GM21360 (cell line): Measurements from ENCODE around the gene RNPEPL1.
"Not testable (repeated sequence)": the region's sequence is repeated elsewhere in the genome, so short reads cannot be mapped to it uniquely, and the experiment has no call there.

ENCODE experiments used
- ATAC-seq: cut with Tn5 transposase; IDR thresholded peaks from one replicate; pipeline ENCODE4 v1.9.1; 2021; ENCODE audit warnings: mild to moderate bottlenecking, moderate library complexity; ENCODE audit not compliant: unreplicated experiment

Gene RNPEPL1

DNA sequence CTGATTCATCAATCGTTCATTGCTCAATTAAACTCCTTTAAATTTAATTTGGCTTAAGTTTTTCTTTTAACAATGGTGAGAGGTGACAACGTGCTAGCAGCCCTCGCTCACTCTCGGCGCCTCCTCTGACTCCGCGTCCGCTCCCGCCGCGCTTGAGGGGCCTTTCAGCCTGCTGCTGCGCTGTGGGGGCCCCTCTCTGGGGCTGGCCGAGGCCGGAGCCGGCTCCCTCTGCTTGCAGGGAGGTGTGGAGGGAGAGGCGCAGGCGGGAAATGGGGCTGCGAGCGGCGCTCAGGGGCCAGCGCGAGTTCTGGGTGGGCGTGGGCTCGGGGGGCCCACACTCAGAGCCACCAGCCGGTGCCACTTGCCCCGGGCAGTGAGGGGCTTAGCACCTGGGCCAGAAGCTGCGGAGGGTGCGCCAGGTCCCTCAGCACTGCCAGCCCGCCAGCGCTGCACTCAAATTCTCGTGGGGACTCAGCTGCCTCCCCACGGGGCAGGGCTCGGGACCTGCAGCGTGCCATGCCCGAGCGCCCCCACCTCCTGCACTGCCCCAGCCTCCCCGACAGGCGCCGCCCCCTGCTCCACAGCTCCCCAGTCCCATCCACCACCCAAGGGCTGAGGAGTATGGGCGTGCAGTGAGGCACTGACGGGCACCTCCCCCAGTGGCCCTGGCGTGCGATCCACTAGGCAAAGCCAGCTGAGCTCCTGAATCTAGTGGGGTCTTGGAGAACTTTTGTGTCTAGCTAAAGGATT, 30.1 kb upstream of the RNPEPL1 start:
- ATAC-seq: no peak

DNA sequence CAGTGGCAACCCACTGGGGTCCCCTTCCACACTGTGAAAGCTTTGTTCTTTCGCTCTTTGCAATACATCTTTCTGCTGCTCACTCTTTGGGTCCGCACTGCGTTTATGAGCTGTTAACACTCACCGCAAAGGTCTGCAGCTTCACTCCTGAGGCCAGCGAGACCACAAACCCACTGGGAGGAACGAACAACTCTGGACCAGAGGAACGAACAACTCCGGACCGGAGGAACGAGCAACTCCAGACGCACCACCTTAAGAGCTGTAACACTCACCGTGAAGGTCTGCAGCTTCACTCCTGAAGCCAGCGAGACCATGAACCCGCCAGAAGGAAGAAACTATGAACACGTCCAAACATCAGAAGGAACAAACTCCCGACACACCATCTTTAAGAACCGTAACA, 29.2 kb upstream of the RNPEPL1 start:
- not testable (repeated sequence) for ATAC-seq

DNA sequence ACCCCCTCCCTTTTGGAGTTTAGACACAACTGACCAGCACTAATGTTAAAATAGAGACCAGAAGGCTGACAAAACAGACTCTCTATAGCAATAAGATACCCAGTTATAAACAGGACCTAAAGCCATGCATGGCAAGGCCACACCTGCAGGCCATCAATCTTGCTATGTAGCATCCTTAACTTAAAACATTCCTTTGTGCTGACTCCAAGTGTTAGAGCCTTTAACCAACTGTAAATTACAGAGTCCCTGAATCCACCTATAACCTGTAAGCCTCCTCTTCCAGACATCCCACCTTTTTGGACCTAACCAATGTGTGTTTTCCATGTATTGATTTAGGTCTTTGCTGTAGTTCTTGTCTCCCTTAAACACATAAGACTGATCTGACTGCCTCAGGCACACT, 28.4 kb upstream of the RNPEPL1 start:
- ATAC-seq: no peak

DNA sequence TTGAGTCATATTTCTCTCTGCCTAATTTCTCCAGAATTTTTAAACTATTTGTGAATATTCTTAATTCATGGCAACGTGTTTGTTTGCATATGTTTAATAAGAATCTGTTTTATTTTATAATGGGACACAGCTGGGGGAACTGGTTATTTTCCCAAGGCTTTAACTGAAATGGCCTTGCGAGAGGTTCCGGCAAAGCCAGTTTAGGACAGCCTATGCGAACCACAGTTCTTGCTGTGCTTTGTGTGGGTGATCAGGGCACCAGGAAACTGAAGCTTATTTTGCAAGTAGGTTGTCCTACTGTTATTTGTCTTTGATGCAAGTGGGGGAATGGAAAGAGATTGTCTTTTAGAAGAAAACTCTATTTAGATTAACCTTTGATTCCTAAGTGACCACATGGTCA, 17.0 kb upstream of the RNPEPL1 start:
- no peak for ATAC-seq

DNA sequence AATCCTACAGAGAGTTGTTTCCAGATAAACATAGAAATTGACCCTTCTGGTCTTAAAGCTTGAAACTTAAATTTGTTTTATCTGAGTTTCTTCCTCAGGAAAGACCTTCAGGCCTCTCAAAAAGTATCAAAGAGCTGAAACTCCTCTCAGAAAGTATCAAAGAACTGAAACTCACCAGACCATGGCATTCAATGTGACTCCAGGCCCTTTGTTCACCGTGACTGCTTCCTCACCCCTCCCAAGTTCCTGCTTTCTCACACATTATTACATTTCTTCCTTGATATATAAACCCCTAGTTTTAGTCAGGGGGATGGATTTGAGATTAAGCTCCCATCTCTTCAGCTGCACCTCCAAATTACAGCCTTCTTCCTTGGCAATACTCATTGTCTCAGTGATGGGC, 16.5 kb upstream of the RNPEPL1 start:
- ATAC-seq: no peak

DNA sequence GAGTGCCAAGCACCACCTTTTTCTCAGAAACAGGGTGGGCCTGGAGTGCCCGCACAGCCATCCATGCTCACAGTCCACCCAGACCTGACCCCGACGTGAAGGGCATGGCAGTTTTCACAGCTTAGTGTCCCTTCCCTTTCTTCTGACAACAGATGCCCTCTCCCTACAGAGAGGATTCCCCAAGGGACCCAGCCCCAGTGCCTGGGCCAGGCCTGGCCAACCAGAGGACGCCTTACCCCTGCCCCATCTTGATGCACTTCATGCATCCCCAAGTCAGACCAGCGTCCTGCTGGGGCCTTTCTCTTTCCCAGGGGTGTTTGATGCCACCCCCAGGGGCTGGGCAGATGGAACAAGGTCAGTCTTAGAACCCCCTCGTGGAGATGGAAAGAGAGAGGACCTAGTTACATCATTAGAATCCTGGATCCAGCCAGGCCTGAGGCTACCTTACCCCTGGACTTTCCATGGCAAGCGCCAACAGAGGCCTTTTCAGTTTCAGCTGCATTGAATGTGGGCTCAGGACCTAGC, 14.3 kb upstream of the RNPEPL1 start:
- ATAC-seq: no peak

DNA sequence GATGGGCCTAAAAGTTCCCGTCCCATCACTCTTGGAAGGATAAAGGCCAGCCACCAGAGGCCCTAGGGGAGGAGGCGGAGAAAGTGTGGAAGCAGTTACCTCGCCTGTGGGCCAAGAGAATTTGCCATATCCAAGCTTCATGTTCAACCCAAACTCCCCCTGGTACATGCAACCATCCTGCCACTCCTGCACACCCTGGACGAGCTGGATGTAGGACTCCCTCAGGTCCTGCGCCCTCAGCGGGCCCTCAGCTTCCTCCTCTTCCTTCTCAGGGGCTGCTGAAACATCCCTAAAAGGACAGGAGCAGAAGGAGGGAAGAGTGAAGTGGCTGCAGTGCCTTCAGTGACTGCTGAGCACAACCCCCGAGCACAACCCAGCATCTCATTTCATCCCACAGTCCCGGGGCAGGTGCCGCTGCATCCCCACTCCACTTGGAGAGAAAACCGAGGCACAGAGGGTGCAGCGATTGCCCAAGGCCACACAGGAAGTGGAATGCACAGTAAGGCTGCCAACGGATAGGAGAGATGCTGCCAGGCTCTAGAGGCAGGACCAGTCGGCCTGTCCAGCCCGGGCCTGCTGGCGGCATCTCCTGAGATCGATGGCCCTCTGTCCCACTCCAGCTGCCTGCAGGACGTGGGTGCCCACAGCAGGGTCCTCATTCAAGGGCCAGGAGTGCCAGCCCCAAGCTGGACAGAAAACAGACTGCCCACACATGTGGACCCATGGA, 13.4 kb upstream of the RNPEPL1 start:
- ATAC-seq: no peak

DNA sequence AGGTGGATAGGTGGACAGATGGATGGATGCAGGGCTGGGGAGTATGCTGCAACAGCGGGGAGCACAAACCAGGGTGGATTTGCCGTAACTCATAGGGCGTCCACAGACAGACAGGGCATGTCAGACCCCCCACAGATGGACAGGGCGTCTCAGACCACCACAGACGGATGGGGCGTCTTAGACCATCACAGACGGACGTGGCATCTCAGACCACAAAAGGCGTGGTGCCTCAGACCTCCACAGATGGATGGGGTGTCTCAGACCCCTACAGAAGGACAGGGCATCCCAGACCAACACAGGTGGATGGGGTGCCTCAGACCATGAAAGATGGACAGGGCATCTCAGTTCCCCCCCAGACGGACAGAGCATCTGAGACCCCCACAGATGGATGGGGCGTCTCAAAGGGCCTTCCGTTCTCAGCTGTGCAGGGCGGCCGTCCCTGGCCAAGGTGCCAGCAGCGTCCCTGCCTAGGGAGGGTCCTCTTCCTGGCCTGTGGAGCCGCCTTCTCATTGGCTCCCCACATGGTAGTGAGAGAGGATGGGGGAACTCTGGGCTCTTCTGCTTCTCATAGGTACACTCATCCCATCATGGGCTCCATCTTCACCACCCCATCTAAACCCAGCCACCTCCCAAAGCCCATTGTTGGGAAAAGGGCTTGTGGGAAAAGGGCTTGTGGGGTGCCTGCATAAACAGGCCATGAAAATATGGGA, 12.6 kb upstream of the RNPEPL1 start:
- ATAC-seq: no peak

DNA sequence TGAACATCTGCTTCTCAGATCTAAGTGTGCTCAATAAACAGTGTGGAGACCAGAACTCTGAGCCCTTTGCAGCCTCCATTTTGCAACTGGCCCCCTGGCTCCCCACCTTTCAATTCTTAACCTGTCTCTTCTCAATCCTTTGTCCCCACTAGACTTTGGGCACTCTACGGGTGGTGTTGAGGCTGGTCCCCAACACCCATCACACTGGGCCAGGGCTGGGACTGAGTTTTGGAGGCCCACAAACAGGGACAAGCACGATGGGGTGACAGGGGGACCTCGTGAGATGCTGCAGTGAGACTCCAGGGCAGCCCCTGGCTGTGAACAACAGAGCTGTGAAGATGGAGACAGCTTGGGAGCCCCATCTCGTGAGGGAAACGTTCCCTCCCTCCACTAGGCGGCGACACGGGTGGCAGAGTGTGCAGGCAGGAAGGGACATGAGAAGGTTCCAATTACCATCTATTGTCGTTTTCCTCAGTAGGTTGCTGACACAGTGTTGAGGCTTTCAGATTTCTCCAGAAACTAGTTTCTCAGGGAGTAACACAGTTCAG, 11.7 kb upstream of the RNPEPL1 start:
- ATAC-seq: no peak

DNA sequence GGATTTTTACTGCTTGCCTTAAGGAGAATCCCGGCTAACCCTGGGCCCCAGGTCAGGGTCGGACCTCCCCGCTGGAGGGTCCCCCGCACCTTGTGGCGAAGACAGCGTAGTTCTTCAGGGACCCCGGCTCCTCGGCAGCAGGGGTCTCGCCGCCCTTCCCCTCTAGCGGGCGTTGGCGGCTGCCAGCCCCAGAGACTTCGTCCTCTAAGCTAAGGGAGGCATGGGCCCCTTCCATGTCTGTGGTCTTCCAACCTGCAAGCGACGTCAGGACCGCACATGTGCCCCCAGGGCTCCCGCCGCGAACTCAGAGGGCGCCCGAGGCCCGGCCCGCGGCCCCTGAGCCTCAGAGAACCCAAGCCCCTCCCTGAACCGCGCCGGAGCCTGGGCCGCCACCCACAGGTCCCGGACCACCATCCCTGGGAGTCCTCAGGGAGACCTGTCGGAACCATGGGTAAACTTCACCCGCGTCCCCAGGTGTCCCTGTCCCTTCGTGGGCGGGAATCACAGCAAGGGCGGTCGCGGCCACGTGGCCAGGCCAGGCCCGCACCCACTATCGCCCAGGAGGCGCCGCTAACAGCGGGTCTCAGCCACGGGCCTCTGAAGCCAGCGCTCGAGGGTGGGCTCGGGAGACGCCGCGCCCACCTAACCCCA, 11.1 kb upstream of the RNPEPL1 start:
- ATAC-seq: no peak

DNA sequence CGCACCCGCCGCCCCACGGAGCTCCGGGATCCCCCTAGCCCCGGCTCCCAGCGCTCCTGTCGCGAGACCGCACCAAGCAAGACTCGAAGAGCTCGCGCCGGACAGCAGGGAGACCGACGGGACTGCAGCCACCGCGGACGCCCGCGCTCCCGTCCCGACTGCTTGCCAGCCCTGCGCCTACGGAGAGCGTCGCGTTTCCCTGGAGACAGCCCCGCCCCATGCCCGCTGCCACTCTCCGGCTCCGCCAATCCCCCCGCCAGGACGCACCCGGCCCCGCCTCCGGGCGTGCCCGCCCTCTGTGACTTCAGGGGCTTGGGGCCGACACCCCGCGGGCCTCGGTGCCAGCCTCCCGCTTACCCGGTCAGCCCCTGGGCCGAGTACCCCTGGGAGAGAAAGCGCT, 10.5 kb upstream of the RNPEPL1 start, which contains the start of gene ANKMY1:
Gene ANKMY1, minus strand, starts transcription at position 181 of the 400 bp plus-strand sequence. CDS start 653 bp downstream, outside the sequence.
- no peak for ATAC-seq

DNA sequence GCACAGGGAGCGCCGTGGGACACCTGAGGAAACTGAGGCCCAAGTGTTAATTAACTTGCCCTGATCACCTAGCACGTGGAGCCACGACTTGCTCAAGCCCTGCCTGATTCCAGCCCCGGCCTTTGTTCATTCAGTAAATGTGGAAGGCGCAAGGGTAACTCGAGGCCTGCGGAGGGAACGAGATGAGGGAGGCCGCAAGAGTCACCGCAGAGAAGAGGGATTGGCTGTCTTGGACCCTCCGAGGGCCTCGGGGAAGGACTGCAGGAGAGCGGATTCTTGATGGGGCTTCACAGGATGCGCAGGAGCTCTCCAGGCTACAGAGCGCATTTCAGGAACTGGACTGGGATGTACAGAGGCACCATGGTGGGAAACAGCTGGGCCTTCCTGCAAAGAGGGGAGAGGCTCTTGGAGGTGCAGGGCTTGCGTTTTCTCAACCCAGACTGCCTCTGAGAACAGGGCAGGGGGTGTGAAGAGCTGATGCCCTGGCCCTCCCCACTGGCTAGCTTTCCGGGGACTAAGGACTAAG, 10.0 kb upstream of the RNPEPL1 start:
- no peak for ATAC-seq

DNA sequence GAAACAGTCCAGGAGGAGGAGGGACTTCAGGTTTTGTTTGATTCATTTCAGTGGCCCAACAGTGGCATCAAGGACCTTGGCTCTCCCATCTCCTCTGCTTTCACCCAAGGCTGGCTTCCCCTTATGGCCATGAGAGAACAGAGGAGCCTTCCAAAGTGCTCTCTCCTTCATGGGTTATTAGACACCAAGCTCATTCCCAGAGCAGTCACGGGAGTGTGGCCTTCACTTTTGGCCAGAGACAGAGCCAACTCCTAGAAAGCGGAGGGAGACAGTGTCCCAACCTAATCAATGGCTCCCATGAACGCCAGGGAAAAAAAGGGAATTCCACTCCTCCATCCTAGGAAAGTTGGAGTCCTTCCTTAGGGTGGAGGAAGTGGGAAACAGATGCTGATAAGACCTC, 9.0 kb upstream of the RNPEPL1 start:
- ATAC-seq: no peak

DNA sequence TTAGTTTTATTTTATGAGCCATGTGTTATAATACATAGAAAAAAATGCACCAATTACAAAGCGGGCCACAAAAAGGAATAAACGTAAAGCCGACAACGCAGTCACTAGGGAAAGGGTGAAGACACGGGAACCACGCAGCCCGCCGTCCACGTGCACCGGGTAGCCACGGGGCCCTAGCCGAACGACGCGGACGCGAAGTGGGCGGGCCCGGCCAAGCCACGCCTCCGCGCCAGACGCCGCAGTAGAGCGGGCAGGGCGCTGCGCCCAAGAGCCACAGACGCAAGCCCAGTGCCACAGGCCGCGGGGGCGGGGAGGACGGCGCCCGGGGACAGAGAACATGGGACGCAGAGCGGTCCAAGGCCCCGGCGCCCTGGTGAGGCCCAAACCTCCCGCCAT, 8.2 kb upstream of the RNPEPL1 start, which contains the start of gene DUSP28:
Gene DUSP28, plus strand, starts transcription at position 274 of the 396 bp plus-strand sequence. CDS start 328 bp downstream, outside the sequence.
- ATAC-seq: peak; percentile 53

DNA sequence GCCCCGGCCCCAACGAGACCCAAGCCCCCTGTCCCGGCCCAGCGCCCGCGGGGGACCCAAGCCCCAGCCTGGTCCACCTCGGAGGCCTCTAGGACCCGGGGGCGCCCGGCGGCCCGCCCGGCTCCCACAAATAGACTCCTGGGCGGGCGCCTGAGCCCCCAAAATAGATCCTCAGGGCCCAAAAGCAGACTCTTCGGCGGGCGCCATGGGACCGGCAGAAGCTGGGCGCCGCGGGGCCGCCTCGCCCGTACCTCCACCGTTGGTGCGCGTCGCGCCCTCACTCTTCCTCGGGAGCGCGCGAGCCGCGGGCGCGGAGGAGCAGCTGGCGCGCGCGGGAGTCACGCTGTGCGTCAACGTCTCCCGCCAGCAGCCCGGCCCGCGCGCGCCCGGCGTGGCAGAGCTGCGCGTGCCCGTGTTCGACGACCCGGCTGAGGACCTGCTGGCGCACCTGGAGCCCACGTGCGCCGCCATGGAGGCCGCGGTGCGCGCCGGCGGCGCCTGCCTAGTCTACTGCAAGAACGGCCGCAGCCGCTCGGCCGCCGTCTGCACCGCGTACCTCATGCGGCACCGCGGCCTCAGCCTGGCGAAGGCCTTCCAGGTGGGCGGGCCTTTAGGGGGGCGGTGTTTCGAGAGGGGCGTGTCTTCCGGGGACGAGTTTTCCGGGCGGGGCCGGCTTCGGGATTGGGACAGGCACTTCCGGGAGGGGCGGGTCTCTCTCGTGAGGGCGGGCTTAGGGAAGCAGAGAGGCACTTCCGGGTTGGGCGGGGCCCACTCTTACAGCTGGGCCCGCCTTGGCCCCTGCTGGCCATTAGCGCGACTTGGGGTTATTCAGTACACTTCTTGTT, 7.6 kb upstream of the RNPEPL1 start:
- ATAC-seq: peak; percentile 56

DNA sequence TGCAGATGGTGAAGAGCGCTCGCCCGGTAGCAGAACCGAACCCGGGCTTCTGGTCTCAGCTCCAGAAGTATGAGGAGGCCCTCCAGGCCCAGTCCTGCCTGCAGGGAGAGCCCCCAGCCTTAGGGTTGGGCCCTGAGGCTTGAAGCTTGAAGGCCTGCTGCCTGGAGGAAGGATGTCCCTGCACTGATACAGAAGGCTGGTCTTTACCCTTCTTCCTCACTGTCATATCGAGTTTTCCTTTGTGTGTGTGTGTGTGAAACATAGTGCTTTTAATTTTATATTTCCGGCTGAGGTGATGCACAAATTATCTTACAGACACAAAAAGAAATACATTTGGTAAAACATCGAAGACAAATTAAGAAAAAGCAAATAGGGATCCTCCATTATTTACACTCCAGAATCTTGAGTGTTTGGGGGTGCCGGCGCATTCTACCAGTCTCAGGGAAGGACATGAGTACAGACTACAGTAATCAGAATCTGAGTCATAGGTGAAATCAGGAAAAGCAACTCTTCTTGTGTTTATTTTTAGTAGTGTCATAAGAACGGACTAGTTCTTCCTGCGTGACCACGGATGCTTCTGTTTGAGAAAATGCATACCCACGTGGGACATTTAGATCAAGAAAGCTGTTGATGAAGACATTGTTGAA, 6.8 kb upstream of the RNPEPL1 start:
- peak; percentile 1 for ATAC-seq

DNA sequence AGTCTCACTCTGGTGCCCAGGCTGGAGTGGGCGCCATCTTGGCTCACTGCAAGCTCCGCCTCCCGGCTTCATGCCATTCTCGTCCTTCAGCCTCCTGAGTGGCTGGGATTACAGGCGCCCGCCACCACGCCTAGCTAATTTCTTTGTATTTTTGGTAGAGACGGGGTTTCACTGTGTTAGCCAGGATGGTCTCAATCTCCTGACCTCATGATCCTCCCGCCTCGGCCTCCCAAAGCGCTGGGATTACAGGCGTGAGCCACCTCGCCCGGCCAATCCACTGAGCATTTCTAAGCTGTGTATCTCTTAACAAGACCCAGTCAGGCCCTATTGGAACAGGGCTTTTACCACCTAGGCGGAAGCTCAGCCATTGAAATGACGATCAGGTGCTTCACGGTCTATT, 5.1 kb upstream of the RNPEPL1 start:
- ATAC-seq: not testable (repeated sequence)

DNA sequence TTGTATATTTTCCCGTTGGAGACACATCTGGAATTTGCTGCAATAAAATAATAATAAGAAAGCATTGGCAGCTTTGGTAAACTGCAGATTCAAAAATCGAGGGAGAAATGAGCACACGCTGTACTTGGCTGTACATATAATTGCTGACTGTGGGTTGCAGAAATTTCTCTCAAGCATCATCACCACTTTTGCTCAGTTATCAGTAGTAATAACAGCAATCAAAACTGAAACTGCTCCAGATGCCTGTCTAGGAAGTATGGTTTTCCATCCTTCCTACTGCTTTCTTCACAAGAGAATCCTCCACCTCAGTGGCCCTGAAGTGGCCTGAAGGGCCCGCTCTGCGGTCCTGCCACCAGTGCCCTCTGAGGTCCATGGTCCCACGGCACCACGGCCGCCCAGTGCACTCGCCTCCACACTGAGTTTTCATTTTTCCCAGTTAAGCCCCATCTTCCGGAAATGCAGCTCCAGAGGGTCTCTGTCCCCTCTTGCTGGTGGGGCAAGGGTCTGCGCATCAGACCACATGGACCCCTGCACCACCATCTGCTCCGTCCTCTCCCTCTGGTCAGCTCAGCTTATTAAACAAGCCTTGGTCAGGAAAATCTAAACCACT, 4.2 kb upstream of the RNPEPL1 start:
- ATAC-seq: no peak
